ENCODE measurements around the gene TMPRSS6.
A peak's percentile ranks its signal among the peaks of the same experiment; 100 is the strongest.

TMPRSS6 gene

GRCh38 chr22:37033605-37034430 lies 75.7 kb downstream of the TMPRSS6 start:
- TF ChIP-seq, protein P1, sequence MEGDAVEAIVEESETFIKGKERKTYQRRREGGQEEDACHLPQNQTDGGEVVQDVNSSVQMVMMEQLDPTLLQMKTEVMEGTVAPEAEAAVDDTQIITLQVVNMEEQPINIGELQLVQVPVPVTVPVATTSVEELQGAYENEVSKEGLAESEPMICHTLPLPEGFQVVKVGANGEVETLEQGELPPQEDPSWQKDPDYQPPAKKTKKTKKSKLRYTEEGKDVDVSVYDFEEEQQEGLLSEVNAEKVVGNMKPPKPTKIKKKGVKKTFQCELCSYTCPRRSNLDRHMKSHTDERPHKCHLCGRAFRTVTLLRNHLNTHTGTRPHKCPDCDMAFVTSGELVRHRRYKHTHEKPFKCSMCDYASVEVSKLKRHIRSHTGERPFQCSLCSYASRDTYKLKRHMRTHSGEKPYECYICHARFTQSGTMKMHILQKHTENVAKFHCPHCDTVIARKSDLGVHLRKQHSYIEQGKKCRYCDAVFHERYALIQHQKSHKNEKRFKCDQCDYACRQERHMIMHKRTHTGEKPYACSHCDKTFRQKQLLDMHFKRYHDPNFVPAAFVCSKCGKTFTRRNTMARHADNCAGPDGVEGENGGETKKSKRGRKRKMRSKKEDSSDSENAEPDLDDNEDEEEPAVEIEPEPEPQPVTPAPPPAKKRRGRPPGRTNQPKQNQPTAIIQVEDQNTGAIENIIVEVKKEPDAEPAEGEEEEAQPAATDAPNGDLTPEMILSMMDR (IDR thresholded peaks at IDR 0.05; ENCODE audit: low read depth, low read length): no peak
- DNase-seq: no peak
- H3K36me3 ChIP-seq: peaks cover 11% of the 10 kb centered on the region
- H3K9me3 ChIP-seq: no peaks in the 10 kb centered on the region
- H3K27me3 ChIP-seq: no peaks in the 10 kb centered on the region
- H3K4me3 ChIP-seq (ENCODE audit: low read depth, low read length): no peak overlapping the region
- no peaks in the 10 kb centered on the region for H3K4me1 ChIP-seq

DNA sequence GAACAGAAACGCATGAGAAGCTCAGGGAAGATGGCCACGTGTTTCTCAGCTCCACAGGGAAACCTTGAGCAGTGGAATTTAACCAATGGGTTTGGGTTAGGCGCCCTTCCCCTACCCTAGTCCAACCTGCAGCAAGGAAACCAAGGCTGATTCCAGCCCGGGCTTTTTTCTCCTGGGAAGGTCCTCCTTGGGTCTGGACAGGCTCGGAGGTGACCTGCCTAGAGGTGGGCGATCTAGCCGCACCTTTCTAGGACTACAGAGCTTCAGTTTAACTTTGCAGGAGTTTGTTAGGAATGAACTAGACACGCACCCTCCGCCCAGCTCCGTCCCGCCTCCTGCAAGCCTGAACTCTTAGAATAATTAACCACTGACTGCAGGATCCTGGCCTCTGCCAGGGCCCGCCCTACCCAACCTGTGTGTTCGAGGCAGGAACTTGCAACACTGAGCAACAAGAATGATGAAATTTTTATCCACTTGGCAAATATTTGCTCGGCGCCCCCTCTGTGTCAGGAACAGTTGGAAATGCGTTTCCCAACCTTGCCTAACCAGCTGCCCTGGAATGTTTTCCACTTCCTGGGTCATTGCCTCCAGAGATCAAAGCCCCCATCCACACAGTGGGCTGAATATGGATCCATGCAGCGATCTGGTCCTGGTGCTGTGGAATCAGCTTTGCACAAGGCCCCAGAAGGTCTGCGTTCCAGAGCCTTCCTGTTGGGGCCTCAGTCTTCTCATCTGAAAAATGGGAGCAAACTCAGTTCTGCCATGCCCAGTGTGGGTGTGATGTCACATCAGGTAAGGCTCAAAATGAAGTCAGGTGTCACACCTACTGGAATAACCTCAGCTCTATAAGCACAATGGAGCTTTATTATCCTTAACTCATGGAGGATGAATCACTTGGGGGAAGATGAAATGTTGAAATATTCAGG lies 76.7 kb downstream of the TMPRSS6 start:
- no peak for DNase-seq
- TF ChIP-seq, protein P1 (IDR thresholded peaks at IDR 0.05; ENCODE audit: low read depth, low read length): no peak
- no peak overlapping the region for H3K4me3 ChIP-seq (ENCODE audit: low read depth, low read length)
- no peaks in the 10 kb centered on the region for H3K4me1 ChIP-seq
- H3K27me3 ChIP-seq: no peaks in the 10 kb centered on the region
- H3K36me3 ChIP-seq: peaks cover 16% of the 10 kb centered on the region
- no peaks in the 10 kb centered on the region for H3K9me3 ChIP-seq

- TF ChIP-seq, protein P1 (IDR thresholded peaks at IDR 0.05; ENCODE audit: low read depth, low read length): no peak
- H3K27me3 ChIP-seq: no peaks in the 10 kb centered on the region
- no peaks in the 10 kb centered on the region for H3K4me1 ChIP-seq
- H3K36me3 ChIP-seq: peaks cover 22% of the 10 kb centered on the region
- DNase-seq: no peak
- H3K4me3 ChIP-seq (ENCODE audit: low read depth, low read length): no peak overlapping the region
- no peaks in the 10 kb centered on the region for H3K9me3 ChIP-seq
Observed at GRCh38 chr22:37032134-37032534, 77.4 kb downstream of the TMPRSS6 start.

DNA sequence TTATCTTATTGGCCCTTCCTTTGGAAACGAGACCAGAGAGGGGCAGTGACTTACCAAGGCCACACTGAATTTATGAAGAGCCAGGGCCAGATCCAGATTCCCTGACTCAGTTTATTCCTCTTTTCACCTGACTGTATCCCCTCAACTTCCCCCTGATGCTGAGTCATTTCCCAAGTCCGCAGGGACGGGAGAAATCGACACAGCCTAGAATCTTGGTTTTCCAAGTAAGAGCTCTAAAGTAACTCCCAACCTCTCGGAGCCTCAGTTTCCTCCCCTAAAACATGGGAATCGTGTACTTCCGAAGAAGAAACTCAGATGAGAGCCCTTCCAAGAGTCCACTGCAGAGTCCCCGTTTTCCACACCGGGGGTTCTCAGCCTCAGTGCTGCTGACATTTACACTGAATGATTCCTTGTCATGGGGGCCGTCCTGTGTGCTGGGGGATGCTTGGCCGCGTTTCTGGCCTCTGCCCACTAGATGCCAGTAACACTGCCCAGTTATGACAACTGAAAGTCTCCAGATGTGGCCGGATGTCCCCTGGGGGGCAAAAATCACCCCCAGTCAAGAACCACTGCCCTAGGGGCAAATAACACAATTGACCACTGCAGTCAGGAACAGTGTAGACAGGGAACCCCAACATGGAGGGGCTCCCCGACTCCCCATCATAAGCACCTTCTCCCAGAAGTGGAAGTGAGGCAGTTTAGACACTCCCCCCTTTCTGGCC lies 78.8 kb downstream of the TMPRSS6 start:
- no peak for DNase-seq
- H3K4me1 ChIP-seq: no peaks in the 10 kb centered on the region
- peaks cover 36% of the 10 kb centered on the region for H3K36me3 ChIP-seq
- H3K9me3 ChIP-seq: no peaks in the 10 kb centered on the region
- TF ChIP-seq, protein P1 (IDR thresholded peaks at IDR 0.05; ENCODE audit: low read depth, low read length): peak; percentile 21; the same call in 1 of the 2 replicates
- H3K4me3 ChIP-seq (ENCODE audit: low read depth, low read length): no peak overlapping the region
- no peaks in the 10 kb centered on the region for H3K27me3 ChIP-seq

DNA sequence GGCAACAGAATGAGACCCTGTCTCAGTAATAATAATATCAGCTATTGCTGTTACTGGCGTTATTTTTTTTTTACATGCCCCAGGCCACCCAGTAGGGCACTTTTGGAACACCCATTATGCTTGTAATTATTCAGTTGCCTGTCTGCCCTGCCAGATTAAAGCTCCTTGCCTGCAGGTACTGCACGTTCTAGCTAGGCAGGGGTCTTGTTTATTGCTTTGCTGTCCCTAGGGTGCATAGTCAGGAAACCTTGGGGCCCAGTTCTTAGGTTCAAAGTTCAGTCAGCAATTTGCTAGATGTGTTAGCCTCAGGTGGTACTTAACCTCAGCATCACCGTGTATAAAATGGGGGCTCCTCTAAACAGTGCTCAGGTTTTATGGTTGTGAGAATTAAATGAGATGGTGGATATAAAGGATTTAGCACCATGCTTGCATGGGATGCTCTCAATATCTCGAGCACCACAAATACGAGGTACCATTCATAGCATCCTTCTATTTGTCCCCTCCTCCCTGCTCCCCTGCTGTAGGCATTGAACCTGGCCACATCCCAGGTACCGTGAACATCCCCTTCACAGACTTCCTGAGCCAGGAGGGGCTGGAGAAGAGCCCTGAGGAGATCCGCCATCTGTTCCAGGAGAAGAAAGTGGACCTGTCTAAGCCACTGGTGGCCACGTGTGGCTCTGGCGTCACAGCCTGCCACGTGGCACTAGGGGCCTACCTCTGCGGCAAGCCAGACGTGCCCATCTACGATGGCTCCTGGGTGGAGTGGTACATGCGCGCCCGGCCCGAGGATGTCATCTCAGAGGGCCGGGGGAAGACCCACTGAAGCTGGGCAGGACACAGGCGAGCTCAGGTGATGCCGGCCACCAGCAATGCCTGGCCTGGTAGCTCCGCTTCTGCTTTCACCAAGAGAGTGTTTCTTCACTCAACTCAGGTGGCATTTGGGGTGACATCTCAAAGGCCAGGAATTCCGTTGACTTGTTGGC lies 80.5 kb downstream of the TMPRSS6 start:
- H3K27me3 ChIP-seq: no peaks in the 10 kb centered on the region
- DNase-seq: no peak
- no peak overlapping the region for H3K4me3 ChIP-seq (ENCODE audit: low read depth, low read length)
- no peaks in the 10 kb centered on the region for H3K4me1 ChIP-seq
- TF ChIP-seq, protein P1 (IDR thresholded peaks at IDR 0.05; ENCODE audit: low read depth, low read length): no peak
- no peaks in the 10 kb centered on the region for H3K9me3 ChIP-seq
- H3K36me3 ChIP-seq: peaks cover 54% of the 10 kb centered on the region

All from BE2C (cell line).